Tibial artery (tissue), 4 donors: ENCODE measurements around the gene CYSRT1.

ENCODE experiments used
- DNase-seq, 2 donors: peaks; one replicate each; pipeline ENCODE4 v3.0.0-alpha.2; 2019
- H3K27ac ChIP-seq, 2 donors: fragments of 200-600 bp; sonication (generic) in 1 of 2; 1 replicate in 1 of 2; 2 replicates in 1 of 2; pipeline ENCODE4 v1.5.1; 2018 to 2019; ENCODE audit warnings: mild to moderate bottlenecking in 1 of 2
- H3K27me3 ChIP-seq, 2 donors: fragments of 200-600 bp; sonication (generic) in 1 of 2; one replicate each; pipeline versions ENCODE4 v1.5.1 to v1.6.0; 2016 to 2019
- H3K36me3 ChIP-seq, 3 donors: fragments of 200-600 bp; sonication (generic) in 2 of 3; one replicate each; pipeline ENCODE4 v1.5.1; 2016 to 2019; ENCODE audit warnings: mild to moderate bottlenecking in 2 of 3
- H3K4me1 ChIP-seq, 4 donors: fragments of 200-600 bp; sonication (generic) in 2 of 4; 1 replicate in 3 of 4; 2 replicates in 1 of 4; pipeline ENCODE4 v1.5.1; 2016 to 2019
- H3K4me3 ChIP-seq, 2 donors: fragments of 200-600 bp; sonication (generic) in 1 of 2; 1 replicate in 1 of 2; 2 replicates in 1 of 2; pipeline ENCODE4 v1.5.1; 2018 to 2019; ENCODE audit warnings: mild to moderate bottlenecking in 2 of 2
- H3K9me3 ChIP-seq, 3 donors: fragments of 200-600 bp; sonication (generic) in 1 of 3; one replicate each; pipeline ENCODE4 v1.5.1; 2016 to 2019
- intact Hi-C: fragments of 100-400 bp; cut with DNase I; formaldehyde crosslinking; loops from one replicate; pipeline ENCODE4 v1.15.0; 2023; ENCODE audit warnings: low total_unique reads
- TF ChIP-seq, protein P1 (sequence below), 2 experiments: fragments of 200-600 bp in 1 of 2; fragments of 450-650 bp in 1 of 2; IDR thresholded peaks; one replicate each; pipeline ENCODE4 v1.5.1; 2017 to 2019; ENCODE audit warnings: antibody characterized with exemption in 2 of 2, mild to moderate bottlenecking in 1 of 2, moderate library complexity in 1 of 2

CYSRT1 gene, protein sequence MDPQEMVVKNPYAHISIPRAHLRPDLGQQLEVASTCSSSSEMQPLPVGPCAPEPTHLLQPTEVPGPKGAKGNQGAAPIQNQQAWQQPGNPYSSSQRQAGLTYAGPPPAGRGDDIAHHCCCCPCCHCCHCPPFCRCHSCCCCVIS

DNA sequence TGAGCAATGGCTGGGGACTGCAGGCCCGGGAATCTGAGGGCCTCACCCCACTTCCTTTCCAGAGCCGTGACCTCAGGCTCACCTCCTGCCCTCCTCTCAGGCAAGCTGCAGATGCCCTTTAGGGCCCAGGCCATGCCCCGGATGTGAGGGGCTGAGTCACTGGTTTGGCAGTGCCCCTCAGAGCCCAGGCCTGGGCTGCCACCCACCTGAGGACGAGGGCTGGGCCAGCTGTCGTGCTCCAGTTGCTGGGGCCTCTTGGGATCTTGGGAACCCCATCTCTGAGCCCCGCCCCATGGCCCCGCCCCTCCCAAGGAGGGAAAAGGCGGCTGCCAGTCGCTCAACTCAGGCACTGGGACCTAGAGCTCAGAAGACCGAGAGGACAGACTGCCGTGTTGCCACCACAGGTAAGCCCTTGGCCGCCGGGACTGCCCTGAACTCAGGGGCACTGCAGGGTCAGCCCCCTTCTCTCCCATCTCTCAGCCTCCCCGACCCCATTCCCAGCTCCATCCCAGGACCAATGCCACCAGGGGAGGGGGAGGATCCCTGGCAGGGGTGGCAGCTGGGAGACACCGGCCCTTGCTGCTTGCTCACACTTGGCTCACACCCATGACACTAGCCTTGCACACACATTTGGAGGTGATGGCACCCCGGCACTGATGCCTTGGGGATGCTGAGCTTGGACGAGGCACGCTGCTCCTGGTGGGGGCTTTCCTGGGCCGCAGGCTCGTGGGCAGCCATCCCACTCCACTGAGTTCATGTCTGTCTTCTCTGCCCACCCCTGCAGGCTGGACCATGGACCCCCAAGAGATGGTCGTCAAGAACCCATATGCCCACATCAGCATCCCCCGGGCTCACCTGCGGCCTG lies at the start of gene CYSRT1:
CYSRT1 (plus strand) TSS at position 345 of the 865 bp plus-strand sequence; CDS start at position 793, 448 bp downstream.
- Histone ChIP-seq H3K4me3 (peak within 1 kb of the TSS; percentile 60 to 81), H3K9me3 (no peaks in the 10 kb centered on the region), H3K27me3 (peaks cover 0 to 37% of the 10 kb centered on the region in 2 donors), H3K4me1 (peaks cover 0 to 56% (median 23%) of the 10 kb centered on the region in 4 donors), H3K36me3 (no peaks in the 10 kb centered on the region), H3K27ac (peak within 1 kb of the TSS; percentile 89 to 93)
- TF ChIP-seq, protein P1, sequence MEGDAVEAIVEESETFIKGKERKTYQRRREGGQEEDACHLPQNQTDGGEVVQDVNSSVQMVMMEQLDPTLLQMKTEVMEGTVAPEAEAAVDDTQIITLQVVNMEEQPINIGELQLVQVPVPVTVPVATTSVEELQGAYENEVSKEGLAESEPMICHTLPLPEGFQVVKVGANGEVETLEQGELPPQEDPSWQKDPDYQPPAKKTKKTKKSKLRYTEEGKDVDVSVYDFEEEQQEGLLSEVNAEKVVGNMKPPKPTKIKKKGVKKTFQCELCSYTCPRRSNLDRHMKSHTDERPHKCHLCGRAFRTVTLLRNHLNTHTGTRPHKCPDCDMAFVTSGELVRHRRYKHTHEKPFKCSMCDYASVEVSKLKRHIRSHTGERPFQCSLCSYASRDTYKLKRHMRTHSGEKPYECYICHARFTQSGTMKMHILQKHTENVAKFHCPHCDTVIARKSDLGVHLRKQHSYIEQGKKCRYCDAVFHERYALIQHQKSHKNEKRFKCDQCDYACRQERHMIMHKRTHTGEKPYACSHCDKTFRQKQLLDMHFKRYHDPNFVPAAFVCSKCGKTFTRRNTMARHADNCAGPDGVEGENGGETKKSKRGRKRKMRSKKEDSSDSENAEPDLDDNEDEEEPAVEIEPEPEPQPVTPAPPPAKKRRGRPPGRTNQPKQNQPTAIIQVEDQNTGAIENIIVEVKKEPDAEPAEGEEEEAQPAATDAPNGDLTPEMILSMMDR (IDR thresholded peaks at IDR 0.05) = no peak
- DNase-seq = no peak
- intact Hi-C loops = loop anchor here (5.0 kb wide), 1 partner anchor 38 kb away; the partner anchor contains the start of genes ANAPC2 and SSNA1

DNA sequence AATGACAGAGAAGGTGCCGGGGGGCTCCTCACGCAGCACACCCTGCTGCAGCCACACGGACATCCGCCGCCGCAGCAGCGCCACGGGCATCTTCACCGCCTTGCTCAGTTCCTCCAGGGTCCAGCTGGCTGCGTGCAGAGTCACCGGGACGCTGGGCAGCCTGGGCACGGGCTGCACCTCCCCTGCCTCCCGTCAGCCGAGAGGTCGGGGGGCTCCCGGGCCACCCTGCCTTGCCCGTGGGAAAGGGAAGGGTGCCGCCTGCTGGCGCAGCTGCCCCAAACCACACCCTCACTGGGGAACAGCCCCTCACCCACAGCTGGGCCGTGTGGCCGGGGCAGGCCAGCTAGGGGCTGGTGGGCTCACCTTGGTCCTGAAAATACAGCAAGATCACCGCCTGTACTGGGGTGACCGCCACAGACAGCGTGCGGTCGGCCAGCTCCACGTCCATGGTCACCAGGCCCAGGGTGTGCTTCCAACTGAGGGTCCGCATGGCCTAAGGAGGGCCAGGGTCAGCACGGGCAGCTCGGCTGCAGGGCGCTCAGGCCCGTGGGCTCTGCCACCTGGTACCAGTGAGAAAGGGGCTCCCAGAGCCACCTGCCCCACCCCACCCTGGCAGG lies 49.5 kb upstream of the CYSRT1 start:
- no peak for DNase-seq
- H3K36me3 ChIP-seq = peaks cover 12 to 38% (median 18%) of the 10 kb centered on the region in 3 donors
- no peak overlapping the region for H3K27ac ChIP-seq
- peaks cover 0 to 12% (median 0%) of the 10 kb centered on the region in 4 donors for H3K4me1 ChIP-seq
- TF ChIP-seq, protein P1 (IDR thresholded peaks at IDR 0.05) = no peak
- H3K9me3 ChIP-seq = no peaks in the 10 kb centered on the region
- intact Hi-C loops = no loop called here
- H3K27me3 ChIP-seq = peaks cover 0 to 28% of the 10 kb centered on the region in 2 donors
- no peak overlapping the region for H3K4me3 ChIP-seq

DNA sequence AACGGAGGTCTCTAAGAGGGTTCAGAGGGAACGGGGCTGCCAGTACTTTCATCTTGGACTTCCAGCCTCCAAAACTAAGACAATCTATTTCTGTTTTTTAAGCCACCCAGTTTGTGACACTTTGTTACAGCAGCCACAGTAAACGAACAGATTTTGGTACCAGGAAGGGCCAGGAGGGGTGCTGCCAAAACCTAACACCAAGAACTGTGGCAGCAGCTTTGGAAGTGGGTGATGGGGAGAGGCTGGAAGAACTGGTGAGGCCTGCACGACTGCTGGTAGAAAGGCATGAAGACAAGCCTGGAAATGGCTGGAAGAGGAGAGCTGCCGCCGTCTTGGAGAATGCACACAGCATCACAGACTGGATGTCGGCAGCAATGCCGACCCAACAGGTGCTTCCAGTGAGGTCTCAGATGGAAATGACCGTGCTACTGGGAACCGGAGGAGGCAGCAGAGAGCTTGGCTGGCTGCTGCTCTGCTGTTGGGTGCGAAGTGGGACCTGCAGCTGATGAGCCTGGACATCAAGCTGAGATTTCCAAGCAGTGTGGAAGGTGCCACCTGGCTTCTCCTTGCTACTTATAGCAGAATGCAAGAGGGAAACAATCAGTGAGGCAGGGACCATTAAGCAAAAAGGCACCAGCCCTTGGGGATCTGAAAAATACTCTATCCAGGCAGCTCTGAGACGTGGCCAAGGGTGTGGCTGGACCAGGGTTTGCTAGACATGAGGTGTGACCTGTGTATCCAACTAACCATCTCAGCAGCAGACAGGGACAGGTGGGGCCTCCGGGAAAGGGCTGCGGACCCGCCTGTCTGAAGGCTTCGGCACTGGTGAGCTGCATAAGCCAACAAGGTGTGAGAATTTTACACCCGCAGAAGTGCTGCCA lies 48.4 kb upstream of the CYSRT1 start:
- no peak for DNase-seq
- peaks cover 23 to 49% (median 29%) of the 10 kb centered on the region in 3 donors for H3K36me3 ChIP-seq
- H3K4me1 ChIP-seq = peaks cover 0 to 8% (median 0%) of the 10 kb centered on the region in 4 donors
- no peak overlapping the region for H3K27ac ChIP-seq
- TF ChIP-seq, protein P1 (IDR thresholded peaks at IDR 0.05) = peak in 1 of 2 experiments; percentile 26
- H3K9me3 ChIP-seq = no peaks in the 10 kb centered on the region
- intact Hi-C loops = no loop called here
- H3K27me3 ChIP-seq = peaks cover 0 to 17% of the 10 kb centered on the region in 2 donors
- no peak overlapping the region for H3K4me3 ChIP-seq

DNA sequence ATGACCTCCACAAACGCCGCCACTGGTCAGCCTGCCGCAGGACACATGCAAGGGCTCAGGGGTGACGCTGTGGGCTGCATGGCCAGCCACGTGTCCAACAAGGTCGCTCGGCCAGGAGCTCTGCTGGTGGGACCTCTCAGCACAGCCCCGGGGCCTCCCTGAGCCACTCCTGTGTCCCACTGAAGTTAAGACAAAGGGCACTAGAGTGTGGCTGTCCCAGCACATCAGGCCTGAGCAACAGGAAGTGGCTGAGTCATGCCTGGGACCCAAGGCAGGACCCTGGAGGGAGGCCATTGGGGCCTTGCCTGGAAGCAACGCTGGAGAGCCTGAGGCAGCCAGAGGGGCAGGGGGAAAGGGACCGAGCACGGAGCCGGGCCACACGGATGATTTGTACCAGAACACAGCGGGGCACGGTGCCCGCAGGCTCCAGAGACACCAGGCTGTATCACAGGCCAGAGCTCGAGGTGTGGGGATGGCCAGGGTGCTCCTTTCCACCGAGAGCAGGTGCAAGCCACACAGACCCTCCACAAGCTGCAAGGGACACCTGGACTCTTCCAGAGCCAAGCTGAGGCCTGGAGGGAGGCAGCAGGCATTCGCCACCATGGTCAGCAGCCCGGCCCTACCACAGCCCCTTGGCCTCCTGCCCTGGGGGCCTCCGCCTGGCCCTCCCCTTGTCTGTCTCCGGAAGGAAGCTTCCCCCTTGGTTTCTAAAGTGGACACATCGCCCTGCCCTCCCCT lies 46.6 kb upstream of the CYSRT1 start:
- TF ChIP-seq, protein P1 (IDR thresholded peaks at IDR 0.05) = no peak
- no peak overlapping the region for H3K27ac ChIP-seq
- no peaks in the 10 kb centered on the region for H3K9me3 ChIP-seq
- intact Hi-C loops = no loop called here
- no peak overlapping the region for H3K4me3 ChIP-seq
- H3K27me3 ChIP-seq = peaks cover 0 to under 1% of the 10 kb centered on the region in 2 donors
- H3K36me3 ChIP-seq = peaks cover 39 to 67% (median 47%) of the 10 kb centered on the region in 3 donors
- no peak for DNase-seq
- no peaks in the 10 kb centered on the region for H3K4me1 ChIP-seq
